Measurements from ENCODE around the gene RAD51B. TPM values are rescaled to one million over a fixed set of nuclear protein-coding genes. Genes with fewer than 3 reads are reported as not detected.

RAD51B gene
- total RNA-seq, 2 donors from 2014 or later = 22.8 to 33.8 TPM

DNA sequence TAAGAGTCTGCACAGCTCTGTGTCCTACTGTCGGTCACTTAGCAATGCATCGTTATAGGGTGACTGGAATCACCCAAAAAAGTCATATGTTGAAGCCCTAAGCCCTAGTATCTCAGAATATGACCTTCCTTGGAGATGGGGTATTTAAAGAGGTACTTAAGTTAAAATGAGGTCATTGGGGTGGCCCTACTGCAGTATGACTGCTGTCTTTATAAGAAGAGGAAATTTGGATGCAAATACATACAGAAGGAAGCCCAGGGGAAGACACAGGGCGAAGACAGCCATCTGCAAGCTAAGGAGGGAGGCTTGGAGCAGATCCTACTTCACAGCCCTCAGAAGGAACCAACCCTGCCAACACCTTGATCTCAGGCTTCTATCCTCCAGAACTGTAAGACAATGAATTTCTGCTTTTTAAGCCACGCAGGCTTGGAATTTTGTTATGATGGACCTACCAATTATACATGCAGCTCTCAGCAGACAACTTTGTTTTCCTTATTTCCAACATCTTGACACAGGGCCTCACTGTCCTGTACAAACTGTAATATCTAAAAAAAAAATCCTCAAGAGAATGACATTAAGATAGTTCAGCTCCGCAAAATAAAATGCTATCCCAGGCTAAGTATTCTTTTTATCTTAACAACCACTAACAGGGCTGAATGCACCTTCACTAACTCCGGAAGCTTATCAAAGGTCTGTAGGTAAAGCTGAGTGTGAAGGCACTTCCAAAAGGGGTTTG lies 932.9 kb downstream of the RAD51B start:
- Mint-ChIP-seq H3K36me3 (ENCODE audit: low read depth) (no peaks in the 10 kb centered on the region), H3K4me3 (no peak overlapping the region), H3K4me1 (peaks cover 22% of the 10 kb centered on the region), H3K27ac (no peak overlapping the region), H3K27me3 (ENCODE audit: insufficient read depth) (no peaks in the 10 kb centered on the region), H3K9me3 (no peaks in the 10 kb centered on the region)
- H3K4me1 ChIP-seq (ENCODE audit: control insufficient read depth, insufficient read depth, low read length) = no peaks in the 10 kb centered on the region
- H3K4me3 ChIP-seq (ENCODE audit: low read length) = no peak overlapping the region
- TF ChIP-seq, protein P1, sequence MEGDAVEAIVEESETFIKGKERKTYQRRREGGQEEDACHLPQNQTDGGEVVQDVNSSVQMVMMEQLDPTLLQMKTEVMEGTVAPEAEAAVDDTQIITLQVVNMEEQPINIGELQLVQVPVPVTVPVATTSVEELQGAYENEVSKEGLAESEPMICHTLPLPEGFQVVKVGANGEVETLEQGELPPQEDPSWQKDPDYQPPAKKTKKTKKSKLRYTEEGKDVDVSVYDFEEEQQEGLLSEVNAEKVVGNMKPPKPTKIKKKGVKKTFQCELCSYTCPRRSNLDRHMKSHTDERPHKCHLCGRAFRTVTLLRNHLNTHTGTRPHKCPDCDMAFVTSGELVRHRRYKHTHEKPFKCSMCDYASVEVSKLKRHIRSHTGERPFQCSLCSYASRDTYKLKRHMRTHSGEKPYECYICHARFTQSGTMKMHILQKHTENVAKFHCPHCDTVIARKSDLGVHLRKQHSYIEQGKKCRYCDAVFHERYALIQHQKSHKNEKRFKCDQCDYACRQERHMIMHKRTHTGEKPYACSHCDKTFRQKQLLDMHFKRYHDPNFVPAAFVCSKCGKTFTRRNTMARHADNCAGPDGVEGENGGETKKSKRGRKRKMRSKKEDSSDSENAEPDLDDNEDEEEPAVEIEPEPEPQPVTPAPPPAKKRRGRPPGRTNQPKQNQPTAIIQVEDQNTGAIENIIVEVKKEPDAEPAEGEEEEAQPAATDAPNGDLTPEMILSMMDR (conservative IDR thresholded peaks at IDR 0.05) = no peak
- no peaks in the 10 kb centered on the region for H3K9me3 ChIP-seq (ENCODE audit: control insufficient read depth, low read length)
- H3K9ac ChIP-seq (ENCODE audit: extremely low read depth, low read length, poor library complexity, severe bottlenecking) = no peak overlapping the region
- DNase-seq = no peak
- no peaks in the 10 kb centered on the region for H3K27me3 ChIP-seq (ENCODE audit: control insufficient read depth, insufficient read depth, low read length, poor library complexity, severe bottlenecking)
- 88 to 94% methylated on average over 4 to 6 of the region's 6 CpGs for WGBS, 2 experiments (ENCODE audit: insufficient coverage in 1 of 2, insufficient read length in 1 of 2)
- H3K36me3 ChIP-seq (ENCODE audit: control insufficient read depth, insufficient read depth, low read length) = no peaks in the 10 kb centered on the region
- no peak overlapping the region for H3K27ac ChIP-seq (ENCODE audit: low read depth, low read length)

DNA sequence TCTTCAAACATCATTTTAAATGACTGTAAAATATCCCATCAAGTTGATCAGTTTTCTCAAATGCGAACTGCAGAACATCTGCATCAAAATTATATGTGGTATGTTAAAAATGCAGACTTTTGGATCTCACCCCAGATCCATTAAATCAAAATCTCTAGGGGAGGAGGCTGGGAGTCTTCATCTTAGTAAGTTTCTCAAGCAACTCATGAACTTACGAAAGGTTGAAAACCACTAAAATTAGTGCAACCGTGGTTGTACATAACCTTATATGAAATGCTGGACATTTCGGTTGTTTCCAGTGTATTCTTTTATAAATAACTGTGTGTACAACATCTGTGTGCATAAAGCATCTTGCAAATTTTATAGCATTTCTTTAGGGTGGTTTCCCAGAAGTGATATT lies 934.1 kb downstream of the RAD51B start:
- Histone ChIP-seq H3K36me3 (ENCODE audit: control insufficient read depth, insufficient read depth, low read length) (no peaks in the 10 kb centered on the region), H3K9me3 (ENCODE audit: control insufficient read depth, low read length) (no peaks in the 10 kb centered on the region), H3K4me1 (ENCODE audit: control insufficient read depth, insufficient read depth, low read length) (no peaks in the 10 kb centered on the region), H3K27ac (ENCODE audit: low read depth, low read length) (no peak overlapping the region), H3K9ac (ENCODE audit: extremely low read depth, low read length, poor library complexity, severe bottlenecking) (no peak overlapping the region), H3K27me3 (ENCODE audit: control insufficient read depth, insufficient read depth, low read length, poor library complexity, severe bottlenecking) (no peaks in the 10 kb centered on the region), H3K4me3 (ENCODE audit: low read length) (no peak overlapping the region)
- H3K27ac Mint-ChIP-seq = no peak overlapping the region
- H3K4me1 Mint-ChIP-seq = peaks cover 28% of the 10 kb centered on the region
- H3K36me3 Mint-ChIP-seq (ENCODE audit: low read depth) = no peaks in the 10 kb centered on the region
- WGBS, 2 experiments (ENCODE audit: insufficient coverage in 1 of 2, insufficient read length in 1 of 2) = 92 to 97% methylated on average over 3 to 4 of the region's 4 CpGs
- no peak overlapping the region for H3K4me3 Mint-ChIP-seq
- H3K27me3 Mint-ChIP-seq (ENCODE audit: insufficient read depth) = no peaks in the 10 kb centered on the region
- H3K9me3 Mint-ChIP-seq = no peaks in the 10 kb centered on the region
- no peak for DNase-seq
- TF ChIP-seq, protein P1 (conservative IDR thresholded peaks at IDR 0.05) = no peak

DNA sequence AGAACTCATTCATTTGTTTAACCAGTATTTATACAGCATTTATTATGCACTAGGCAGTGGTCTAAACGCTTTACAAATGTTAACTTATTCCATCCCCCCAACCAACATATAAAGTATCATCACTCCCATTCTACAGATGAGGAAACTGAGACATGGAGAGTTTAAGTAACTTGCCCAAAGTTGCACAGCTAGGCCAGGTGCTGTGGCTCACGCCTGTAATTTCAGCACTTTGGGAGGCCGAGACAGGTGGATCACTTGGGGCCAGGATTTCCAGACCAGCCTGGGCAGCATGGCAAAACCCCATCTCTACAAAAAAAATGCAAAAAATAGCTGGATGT lies 935.4 kb downstream of the RAD51B start:
- 92 to 100% methylated on average over 2 to 3 of the region's 3 CpGs for WGBS, 2 experiments (ENCODE audit: insufficient coverage in 1 of 2, insufficient read length in 1 of 2)
- H3K27me3 Mint-ChIP-seq (ENCODE audit: insufficient read depth) = no peaks in the 10 kb centered on the region
- TF ChIP-seq, protein P1 (conservative IDR thresholded peaks at IDR 0.05) = no peak
- no peaks in the 10 kb centered on the region for H3K36me3 Mint-ChIP-seq (ENCODE audit: low read depth)
- Histone ChIP-seq H3K36me3 (ENCODE audit: control insufficient read depth, insufficient read depth, low read length) (no peaks in the 10 kb centered on the region), H3K27ac (ENCODE audit: low read depth, low read length) (no peak overlapping the region), H3K9ac (ENCODE audit: extremely low read depth, low read length, poor library complexity, severe bottlenecking) (no peak overlapping the region), H3K9me3 (ENCODE audit: control insufficient read depth, low read length) (no peaks in the 10 kb centered on the region), H3K4me3 (ENCODE audit: low read length) (no peak overlapping the region), H3K4me1 (ENCODE audit: control insufficient read depth, insufficient read depth, low read length) (no peaks in the 10 kb centered on the region), H3K27me3 (ENCODE audit: control insufficient read depth, insufficient read depth, low read length, poor library complexity, severe bottlenecking) (no peaks in the 10 kb centered on the region)
- no peak for DNase-seq
- H3K9me3 Mint-ChIP-seq = no peaks in the 10 kb centered on the region
- no peak overlapping the region for H3K27ac Mint-ChIP-seq
- H3K4me1 Mint-ChIP-seq = peaks cover 39% of the 10 kb centered on the region
- H3K4me3 Mint-ChIP-seq = no peak overlapping the region

Measured in endodermal cell (in vitro differentiated cells).